ENCODE results near the gene HOXA2.

HOXA2 gene

DNA sequence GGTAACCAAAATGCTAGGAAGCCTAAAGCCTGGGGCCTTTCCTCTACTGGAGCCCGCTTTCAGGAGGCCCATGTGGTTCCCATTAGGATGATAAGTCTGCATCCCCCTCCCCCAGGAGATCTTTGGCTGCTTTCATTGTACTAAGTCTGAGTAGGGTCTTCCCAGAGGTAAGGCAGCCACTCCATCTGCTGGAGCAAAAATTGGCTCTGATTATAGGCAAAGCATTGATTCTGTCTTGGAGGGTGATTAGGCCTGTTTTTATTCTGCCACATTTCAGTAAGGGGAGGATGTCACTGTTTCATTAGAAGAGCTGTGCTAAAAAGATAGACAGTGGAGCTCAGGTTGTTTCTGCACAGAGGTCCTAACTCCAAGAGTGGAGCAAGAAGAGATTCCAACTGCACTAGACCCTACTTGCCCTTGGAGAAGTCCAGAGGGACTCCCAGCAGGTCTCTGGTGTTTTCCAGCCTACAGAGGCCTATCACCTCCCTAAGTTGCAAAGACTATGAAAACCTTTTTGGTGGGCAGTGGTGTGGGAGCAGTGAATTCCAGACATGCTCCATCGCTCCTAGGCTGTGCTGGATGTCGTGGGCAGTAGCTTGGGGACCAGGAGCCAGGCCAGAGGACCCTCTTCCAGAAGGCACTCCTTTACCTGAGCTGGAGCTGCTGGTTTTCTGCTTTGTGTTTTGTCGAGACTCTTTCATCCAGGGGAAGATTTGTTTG lies 7.1 kb upstream of the HOXA2 start:
- TF ChIP-seq, protein P1, sequence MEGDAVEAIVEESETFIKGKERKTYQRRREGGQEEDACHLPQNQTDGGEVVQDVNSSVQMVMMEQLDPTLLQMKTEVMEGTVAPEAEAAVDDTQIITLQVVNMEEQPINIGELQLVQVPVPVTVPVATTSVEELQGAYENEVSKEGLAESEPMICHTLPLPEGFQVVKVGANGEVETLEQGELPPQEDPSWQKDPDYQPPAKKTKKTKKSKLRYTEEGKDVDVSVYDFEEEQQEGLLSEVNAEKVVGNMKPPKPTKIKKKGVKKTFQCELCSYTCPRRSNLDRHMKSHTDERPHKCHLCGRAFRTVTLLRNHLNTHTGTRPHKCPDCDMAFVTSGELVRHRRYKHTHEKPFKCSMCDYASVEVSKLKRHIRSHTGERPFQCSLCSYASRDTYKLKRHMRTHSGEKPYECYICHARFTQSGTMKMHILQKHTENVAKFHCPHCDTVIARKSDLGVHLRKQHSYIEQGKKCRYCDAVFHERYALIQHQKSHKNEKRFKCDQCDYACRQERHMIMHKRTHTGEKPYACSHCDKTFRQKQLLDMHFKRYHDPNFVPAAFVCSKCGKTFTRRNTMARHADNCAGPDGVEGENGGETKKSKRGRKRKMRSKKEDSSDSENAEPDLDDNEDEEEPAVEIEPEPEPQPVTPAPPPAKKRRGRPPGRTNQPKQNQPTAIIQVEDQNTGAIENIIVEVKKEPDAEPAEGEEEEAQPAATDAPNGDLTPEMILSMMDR (IDR thresholded peaks at IDR 0.05; ENCODE audit: low read depth, low read length, missing control alignments) = no peak
- H3K4me3 ChIP-seq (ENCODE audit: low read depth, low read length) = no peak overlapping the region
- no peak for DNase-seq (ENCODE audit: low read depth)

DNA sequence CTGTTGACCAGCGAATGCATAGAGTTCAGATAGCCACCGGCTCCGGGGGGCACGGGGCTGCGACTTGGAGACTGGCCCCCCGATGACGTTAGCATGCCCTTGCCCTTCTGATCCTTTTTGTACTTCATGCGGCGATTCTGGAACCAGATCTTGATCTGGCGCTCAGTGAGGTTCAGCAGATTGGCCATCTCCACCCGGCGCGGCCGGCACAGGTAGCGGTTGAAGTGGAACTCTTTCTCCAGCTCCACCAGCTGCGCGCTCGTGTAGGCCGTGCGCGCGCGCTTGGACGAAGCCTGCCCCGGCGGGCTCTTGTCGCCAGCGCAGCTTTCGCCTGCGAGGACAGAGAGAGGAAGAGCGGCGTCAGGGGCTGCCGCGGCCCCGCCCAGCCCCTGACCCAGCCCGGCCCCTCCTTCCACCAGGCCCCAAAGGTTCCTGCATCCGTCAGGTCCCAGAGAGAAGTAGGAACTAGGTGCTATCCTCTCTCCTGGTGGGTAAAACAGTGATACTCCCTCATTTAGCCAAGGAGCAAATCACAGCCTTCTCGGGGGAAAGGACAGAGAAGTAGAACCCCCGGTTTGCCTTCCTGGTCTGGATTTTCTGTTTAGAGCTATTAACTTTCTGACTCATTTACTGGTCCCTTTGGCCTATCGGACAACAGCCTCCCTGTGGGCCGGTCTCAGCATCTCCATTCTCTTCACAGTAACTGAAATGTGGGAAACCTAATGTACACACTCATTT lies 6.1 kb upstream of the HOXA2 start:
- TF ChIP-seq, protein P1 (IDR thresholded peaks at IDR 0.05; ENCODE audit: low read depth, low read length, missing control alignments) = no peak
- no peak for DNase-seq (ENCODE audit: low read depth)
- H3K4me3 ChIP-seq (ENCODE audit: low read depth, low read length) = no peak overlapping the region

DNA sequence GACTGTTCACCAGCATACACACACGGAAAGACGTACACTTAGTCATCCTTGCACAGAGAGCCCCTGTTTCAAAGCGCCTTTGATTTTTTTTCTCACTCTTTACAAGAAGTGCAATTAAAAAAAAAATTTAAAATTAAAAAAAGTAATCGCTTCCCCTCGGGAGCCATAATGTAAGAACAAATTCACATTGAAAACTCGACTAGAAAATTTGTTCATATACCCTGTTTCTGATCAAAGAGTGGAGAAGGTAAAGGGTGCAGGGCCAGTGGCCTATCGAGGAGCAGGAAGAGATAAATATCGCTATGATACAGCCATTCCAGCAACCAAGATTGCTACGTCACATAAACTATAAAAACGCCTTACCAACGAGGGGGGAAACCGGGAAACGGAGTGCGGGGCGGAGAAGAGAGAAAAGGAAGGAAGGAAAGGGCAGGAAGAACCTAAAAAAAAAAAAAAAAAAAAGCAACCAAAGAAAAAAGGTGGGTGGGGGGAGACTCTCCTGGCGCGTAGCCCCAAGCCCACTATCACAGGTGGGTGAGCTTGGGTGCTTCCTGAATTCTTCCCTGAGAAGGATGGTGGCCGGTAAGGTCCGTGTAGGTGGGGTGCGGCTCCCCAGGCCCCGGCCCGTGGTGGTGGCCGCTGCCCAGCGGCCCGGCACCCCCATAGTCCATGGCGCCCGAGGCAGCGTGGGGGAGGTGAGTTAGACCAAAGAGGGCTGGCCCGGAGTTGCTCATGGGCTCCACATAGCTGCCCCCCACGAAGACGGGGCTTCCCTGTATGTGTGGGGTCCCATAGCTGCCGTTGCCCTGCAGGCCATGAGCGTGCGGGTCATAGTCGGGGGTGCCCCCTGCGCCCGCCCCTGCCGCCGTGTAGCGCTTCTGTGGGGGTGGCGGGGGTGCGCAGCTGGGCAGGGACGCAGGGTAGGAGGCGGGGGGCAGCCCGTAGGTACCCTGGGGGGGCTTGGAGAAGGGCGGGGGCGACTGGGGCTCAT lies 5.2 kb upstream of the HOXA2 start:
- H3K4me3 ChIP-seq (ENCODE audit: low read depth, low read length) = no peak overlapping the region
- DNase-seq (ENCODE audit: low read depth) = no peak
- TF ChIP-seq, protein P1 (IDR thresholded peaks at IDR 0.05; ENCODE audit: low read depth, low read length, missing control alignments) = no peak

DNA sequence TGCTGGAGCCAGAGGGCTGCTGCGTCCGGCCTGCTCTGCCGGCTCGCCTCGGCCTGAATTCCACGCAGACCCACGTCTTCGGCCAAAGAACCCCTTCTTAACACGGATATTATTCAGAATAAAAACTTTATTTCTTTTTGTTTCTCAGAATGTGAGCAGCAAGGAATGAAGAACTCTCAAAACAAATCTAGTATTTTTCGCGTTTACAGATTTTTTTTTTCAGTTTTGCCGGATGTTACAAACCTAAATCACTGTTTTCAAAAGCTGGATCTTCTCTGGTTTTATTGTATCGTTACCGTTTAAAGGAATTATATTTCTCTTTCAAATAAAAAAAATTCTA lies 4.4 kb upstream of the HOXA2 start:
- DNase-seq (ENCODE audit: low read depth) = no peak
- H3K4me3 ChIP-seq (ENCODE audit: low read depth, low read length) = no peak overlapping the region
- TF ChIP-seq, protein P1 (IDR thresholded peaks at IDR 0.05; ENCODE audit: low read depth, low read length, missing control alignments) = no peak

DNA sequence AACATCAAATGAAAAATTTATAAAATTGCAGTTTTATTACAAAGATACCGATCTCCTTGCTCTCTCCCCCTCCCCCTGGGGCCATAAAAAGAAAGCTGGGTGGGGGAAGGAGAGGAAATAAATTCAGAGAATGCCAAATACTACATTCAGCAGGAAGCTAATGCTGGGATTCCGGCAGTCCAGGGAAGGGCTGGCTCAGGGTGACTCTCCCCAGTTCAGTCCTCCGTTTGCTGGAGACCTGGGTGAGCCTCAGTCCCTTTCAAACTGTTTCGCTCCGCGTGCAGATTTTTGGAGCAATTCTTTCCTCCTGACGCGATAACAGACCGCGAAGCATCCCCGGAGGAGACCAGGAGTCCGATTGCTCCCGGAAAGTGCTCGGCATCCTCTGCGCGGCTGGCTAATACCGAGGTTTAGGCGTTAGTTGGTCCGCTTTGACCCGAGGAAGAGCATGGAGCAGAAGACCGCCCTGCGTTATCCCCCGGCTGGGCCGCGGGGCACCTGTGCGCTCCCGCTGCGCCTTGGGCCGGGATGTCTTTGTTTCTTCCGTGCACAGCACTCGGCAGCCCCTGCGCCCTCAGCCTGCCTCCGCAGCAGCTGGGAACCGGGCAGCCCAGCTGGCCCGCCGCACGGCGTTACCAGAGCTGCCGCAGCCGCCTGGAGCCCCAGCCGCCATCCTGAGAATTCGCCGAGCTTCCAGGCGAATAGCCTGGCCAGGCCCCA lies 3.9 kb upstream of the HOXA2 start:
- no peak overlapping the region for H3K4me3 ChIP-seq (ENCODE audit: low read depth, low read length)
- TF ChIP-seq, protein P1 (IDR thresholded peaks at IDR 0.05; ENCODE audit: low read depth, low read length, missing control alignments) = no peak
- no peak for DNase-seq (ENCODE audit: low read depth)

DNA sequence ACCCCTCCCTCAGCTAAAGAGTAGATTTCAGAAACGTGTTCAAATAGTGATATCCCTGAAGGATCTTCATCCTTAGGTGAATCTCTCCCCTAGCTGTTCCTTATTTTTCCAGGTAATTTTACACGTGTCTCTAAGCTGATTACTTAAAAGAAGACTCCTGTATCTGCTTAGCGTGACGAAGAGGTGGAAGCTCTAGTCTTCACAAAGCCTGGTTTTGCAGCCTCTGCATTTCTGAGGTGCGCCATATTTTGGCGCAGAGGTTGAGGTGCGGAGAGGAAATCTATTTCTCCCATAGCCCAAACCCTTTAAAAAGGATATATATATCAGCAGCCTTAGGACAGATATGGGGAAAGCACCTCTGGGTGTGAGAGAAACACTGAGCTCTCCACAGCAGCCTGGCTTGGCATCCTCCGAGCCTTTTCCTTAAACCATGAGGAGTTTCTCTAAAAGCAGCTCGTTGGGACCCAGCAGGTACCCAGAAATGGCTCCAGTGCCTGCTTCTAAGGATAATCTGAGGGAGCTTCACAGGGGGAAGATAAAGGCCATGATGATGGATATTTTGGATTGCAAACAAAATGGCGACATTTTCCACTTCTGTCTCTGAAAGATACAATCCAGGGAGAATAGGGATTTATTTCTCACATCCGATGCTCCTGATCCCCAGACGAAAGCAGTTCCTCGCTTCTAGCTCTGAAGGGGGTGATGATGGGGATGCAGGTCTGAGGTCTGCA lies 3.0 kb upstream of the HOXA2 start:
- DNase-seq (ENCODE audit: low read depth) = no peak
- TF ChIP-seq, protein P1 (IDR thresholded peaks at IDR 0.05; ENCODE audit: low read depth, low read length, missing control alignments) = no peak
- H3K4me3 ChIP-seq (ENCODE audit: low read depth, low read length) = no peak overlapping the region

Measured in GM12864 (cell line).